ENCODE results near the gene TOR4A.

The TOR4A gene

GRCh38 chr9:137277329-137278041, at the start of gene TOR4A:
TSS of gene TOR4A (plus strand) at chr9:137277726. CDS start at chr9:137278690, 964 bp downstream.
- peak; percentile 98 for DNase-seq (ENCODE audit: low read depth)

GRCh38 chr9:137227853-137228505, 49.5 kb upstream of the TOR4A start:
- DNase-seq (ENCODE audit: low read depth) = no peak

GRCh38 chr9:137228506-137228967, 49.0 kb upstream of the TOR4A start:
- DNase-seq (ENCODE audit: low read depth) = no peak

GRCh38 chr9:137228968-137229896, 48.3 kb upstream of the TOR4A start:
- no peak for DNase-seq (ENCODE audit: low read depth)

- no peak for DNase-seq (ENCODE audit: low read depth)
Measured at GRCh38 chr9:137229903-137230704, 47.4 kb upstream of the TOR4A start.

GRCh38 chr9:137230705-137231371, 46.7 kb upstream of the TOR4A start, which contains the start of gene SLC34A3:
TSS of gene SLC34A3 (plus strand) at chr9:137230901. CDS start at chr9:137231703, 802 bp downstream.
- DNase-seq (ENCODE audit: low read depth) = no peak

- no peak for DNase-seq (ENCODE audit: low read depth)
Measured at GRCh38 chr9:137231372-137232039, 46.0 kb upstream of the TOR4A start.

- no peak for DNase-seq (ENCODE audit: low read depth)
Measured at GRCh38 chr9:137232101-137232500, 45.4 kb upstream of the TOR4A start.

- no peak for DNase-seq (ENCODE audit: low read depth)
Measured at GRCh38 chr9:137232510-137232909, 45.0 kb upstream of the TOR4A start.

- no peak for DNase-seq (ENCODE audit: low read depth)
Measured at GRCh38 chr9:137233143-137233980, 44.2 kb upstream of the TOR4A start.

GRCh38 chr9:137234055-137234697, 43.4 kb upstream of the TOR4A start:
- DNase-seq (ENCODE audit: low read depth) = no peak

GRCh38 chr9:137234758-137235423, 42.6 kb upstream of the TOR4A start:
- no peak for DNase-seq (ENCODE audit: low read depth)

GRCh38 chr9:137235424-137236237, 41.9 kb upstream of the TOR4A start:
- no peak for DNase-seq (ENCODE audit: low read depth)

- peak; percentile 88 for DNase-seq (ENCODE audit: low read depth)
Measured at GRCh38 chr9:137236238-137236935, 41.1 kb upstream of the TOR4A start.

- no peak for DNase-seq (ENCODE audit: low read depth)
Measured at GRCh38 chr9:137236936-137237421, 40.5 kb upstream of the TOR4A start.

All from ELR (cell line).